ENCODE results near the gene SLC7A1.

Gene SLC7A1

DNA sequence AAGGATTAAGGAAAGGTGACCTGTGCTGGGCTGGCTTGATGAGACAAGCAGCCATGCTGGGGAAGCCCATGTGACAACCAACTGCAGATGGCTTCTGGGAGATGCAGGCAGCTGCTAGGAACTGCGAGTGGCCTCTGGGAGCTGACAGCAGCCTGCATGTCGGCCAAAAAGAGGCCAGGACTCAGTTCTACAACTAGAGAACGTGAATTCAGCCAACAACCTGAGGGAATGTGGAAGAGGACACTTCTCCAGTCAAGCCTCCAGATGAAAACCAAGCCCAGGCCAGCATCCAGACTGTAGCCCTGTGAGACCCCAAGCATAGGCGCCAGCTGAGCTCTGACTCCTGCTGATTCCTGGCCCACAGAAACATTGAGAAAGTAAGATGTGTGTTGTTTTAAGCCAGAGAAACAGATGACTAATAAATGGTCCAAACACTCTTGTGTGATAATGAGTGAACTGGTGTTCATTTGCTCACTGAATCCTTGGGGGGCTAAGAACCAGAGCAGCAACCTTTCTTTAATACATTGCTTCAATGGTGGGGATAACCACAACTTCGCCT lies 45.0 kb downstream of the SLC7A1 start:
- no peak for DNase-seq

GRCh38 chr13:29548722-29549121 lies 46.8 kb downstream of the SLC7A1 start:
- no peak for DNase-seq

DNA sequence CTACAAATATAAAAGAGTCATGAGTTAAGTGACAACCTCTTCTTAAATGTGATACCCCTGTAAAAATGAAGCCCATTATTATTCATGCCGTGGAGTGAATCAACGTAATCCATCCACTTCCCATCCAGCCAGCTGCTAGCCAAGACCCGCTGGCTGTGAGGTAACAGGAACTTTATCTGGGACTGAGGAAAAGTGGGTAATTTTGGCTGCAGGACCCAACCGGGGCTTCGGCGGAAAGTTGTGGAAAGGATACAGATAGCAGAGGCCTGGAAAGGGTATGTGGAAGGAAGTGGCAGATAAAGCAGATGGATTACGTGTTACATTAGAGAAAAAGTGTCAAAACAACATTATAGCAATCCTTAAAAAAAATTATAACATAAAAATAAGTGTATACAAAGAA lies 48.3 kb downstream of the SLC7A1 start:
- DNase-seq, result no peak

GRCh38 chr13:29546662-29547061 lies 48.8 kb downstream of the SLC7A1 start:
- no peak for DNase-seq

DNA sequence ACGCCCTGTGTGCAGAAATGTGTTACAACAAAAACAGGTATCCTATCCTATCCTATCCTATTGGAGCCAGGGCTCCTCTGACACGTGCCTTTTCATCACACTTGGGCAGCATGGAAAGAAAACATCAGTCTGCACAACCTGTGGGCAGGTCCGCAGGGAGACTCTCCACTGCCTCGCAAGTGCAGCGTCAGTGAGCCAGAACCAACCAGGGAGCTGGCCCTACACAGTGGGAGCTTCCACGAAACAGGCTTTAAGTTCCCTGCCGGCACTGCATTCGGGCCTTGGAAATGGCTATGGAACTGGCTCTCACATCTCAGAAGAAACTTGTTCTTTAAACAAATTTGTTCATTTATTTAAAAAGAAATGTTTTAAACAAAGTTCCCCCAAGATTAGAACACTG lies 49.5 kb downstream of the SLC7A1 start:
- DNase-seq, result no peak

DNA sequence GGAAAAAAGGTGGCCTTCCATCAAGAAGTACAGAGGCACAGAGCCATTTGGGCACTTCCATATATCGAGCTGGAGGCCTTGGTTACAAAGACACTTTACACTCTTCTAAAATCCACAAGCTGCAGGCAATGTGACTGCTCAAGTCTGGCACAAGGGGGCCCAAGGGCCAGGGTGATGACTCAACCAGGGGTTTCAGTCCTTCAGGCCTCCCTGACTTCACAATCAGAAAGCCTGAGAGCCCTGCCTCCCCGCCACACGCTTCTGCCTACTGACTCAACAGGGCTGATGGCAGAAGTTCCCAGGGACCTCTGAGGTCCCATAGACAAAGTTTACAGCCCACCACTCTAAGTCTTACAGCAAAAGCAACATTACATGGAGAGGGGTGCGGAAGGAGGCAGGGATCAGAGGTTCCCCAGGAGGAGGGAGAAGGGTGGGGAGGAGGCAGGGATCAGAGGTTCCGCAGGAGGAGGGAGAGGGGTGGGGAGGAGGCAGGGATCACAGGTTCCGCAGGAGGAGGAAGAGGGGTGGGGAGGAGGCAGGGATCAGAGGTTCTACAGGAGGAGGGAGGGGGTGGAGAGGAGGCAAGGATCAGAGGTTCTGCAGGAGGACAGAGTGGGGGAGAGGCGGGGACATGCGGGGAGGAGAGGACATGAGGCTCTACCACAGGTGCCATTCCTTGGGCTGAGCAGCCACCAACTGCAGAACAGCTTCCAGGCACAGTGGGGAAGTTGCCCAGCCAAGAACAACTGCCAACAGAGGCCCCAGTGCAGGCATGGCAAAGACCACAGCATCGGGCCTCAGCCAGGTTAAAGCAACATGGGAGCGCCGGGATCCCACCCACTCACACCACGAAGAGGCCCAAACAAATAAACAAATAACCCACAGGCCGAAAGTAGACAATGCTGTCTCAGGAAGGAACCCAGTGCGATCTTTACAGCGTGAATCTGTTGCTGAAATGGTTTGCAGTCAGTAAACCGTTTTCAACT lies 52.0 kb downstream of the SLC7A1 start:
- DNase-seq, result no peak

DNA sequence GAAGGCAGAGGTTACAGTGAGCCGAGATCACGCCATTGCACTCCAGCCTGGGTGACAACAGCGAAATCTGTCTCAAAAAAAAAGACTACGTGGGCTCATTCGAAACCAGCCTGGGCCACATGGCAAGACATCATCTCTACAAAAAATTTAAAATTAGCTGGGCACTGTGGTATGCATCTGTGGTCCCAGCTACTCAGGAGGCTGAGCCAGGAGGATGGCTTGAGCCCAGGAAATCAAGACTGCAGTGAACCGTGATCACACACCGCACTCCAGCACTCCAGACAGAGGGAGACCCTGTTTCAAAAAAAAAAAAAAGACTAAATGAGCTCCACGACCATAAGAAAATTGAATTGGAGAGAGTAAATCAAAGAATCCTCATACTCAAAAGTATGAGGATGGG lies 53.1 kb downstream of the SLC7A1 start:
- DNase-seq, result no peak

GRCh38 chr13:29541400-29541799 lies 54.1 kb downstream of the SLC7A1 start:
- no peak for DNase-seq

GRCh38 chr13:29540799-29541198 lies 54.7 kb downstream of the SLC7A1 start:
- DNase-seq, result no peak

DNA sequence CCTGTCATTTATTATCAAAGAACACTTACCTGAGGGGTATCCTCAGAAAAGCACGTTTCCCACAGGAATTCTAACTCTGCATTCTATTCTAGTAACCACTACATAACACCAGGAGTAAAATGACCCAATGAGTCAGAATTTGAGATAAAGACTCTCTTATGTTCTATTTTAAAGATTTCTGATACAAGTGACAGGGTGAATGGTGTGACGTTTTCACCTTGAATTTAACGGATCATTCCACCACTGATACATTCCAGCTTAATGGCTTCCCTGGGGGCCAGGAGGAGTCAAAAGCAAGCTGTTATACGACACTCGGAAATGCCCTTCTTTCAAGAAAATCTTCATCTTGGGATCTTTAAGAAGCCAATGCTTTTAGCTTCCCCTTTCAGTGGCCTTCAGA lies 55.2 kb downstream of the SLC7A1 start:
- no peak for DNase-seq

GRCh38 chr13:29539856-29540255 lies 55.6 kb downstream of the SLC7A1 start:
- no peak for DNase-seq

DNA sequence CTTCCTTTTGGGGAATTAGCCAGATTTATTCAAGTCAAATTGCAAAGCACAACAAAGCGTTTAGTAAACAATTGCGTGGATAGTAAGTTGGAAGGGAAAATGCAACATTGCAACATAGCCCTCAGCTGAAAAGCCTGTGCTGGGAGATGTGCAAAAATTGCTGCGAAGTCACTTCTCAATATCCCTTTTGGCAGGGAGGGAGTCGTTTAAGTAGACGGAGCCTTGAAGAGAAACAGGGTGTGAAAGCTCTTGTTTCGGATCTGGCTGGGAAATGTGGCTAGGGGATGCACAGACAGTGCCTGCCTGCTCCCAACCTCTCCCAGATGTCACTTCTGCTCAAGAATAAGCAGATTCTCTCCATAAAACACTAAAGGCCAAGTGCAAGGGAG lies 56.8 kb downstream of the SLC7A1 start:
- DNase-seq, result no peak

GRCh38 chr13:29537736-29538651 lies 57.5 kb downstream of the SLC7A1 start:
- DNase-seq, result no peak

DNA sequence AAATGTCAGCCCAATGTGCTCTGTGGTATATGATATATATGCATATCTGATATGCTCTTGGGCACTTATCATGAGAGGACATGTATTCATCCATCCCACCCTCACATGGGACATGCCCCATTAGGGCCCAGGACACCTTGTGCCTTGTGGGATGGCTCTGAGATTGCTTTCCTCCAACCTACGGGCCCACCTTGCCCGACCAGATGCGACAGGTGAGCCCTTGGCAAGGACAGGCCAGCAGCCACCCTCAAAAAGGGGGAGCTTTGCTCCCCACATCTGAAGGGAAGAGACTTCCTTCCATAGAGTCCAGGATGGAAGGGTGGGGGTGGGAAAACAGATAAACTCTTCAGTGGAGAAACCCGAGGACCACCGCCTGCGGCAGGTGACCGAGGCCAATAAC lies 58.6 kb downstream of the SLC7A1 start:
- DNase-seq, result no peak

DNA sequence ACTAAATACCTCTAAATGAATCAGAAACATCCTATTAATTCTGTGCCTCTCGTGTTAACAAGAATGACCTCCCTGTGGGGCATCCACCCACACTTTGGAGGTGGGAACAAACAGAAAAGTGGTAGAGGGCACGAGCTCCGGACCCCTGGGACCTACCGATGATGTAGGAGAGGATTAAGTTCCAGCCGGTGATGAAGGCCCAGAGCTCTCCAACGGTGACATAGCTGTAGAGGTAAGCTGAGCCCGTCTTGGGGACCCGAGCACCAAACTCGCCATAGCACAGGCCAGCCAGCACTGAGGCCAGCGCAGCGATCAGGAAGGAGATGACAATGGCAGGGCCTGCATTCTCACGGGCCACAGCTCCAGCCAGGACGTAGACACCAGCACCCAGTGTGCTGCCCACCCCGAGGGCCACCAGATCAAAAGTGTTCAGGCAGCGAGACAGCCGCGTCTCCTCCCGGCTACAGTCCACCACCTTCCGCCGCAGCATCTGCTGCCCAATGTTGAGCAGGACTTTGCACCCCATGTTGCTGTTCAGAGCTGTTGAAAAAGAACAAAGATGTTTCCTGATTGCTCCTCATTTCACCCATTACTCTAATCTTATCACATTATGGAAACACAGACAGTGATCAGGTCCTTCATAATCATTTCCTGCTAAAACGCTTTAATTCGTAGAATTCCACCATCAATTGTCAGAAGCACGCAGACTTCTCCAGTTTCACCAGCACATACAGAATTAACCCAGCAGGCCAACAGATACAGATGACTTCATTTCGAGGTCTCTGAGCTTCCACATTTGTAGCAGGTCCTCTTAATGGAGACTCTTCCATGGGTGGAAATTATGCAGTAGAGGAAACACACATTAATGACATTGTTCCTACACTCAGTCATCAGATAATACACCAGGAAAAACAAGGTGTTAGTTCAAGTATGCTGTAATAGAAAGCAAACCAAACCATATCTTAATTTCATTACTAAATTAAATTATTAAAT lies 59.5 kb downstream of the SLC7A1 start:
- DNase-seq, result no peak

DNA sequence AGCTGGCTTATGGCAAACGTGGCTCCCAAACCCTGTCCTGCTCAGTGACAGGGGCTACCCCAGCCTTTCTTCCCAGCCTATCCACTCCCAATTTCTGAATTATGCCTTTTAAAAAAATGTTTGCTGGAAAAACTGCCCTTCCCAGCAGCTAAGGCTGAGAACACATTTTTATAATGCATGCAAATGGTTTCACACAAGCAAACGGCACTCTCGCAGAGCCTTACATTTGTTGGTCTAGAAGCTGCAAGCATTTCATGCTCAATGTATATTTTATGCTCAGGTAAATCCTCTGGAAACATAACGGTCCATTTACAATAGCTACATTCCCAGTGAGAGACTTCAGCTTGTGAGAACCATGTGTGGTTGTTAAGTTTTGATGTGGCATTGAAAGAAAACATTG lies 61.4 kb downstream of the SLC7A1 start:
- DNase-seq, result no peak

- no peak for DNase-seq
Measured at GRCh38 chr13:29532821-29533220, 62.7 kb downstream of the SLC7A1 start.

DNA sequence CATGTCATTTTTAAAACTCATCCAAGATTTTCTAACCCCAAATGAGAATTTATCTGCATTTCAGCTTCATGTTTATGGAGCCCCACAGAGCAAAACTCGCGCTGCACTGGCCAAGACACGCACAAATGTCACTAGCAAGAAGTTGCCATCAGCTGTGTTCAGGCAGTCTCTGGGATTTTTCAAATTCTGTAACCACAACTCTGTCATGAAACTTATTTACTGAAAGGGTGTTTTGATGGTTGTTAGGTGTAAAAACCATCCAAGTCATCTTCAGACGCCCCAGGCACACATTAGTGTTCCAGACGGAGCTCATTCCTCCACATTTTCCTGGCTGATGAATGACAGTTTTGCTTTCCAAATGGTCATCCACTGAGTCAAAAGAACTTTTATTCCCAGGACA lies 63.4 kb downstream of the SLC7A1 start:
- no peak for DNase-seq

GRCh38 chr13:29530901-29531300 lies 64.6 kb downstream of the SLC7A1 start:
- no peak for DNase-seq

GRCh38 chr13:29529754-29530153 lies 65.7 kb downstream of the SLC7A1 start:
- DNase-seq, result no peak

- no peak for DNase-seq
Measured at GRCh38 chr13:29527916-29528315, 67.6 kb downstream of the SLC7A1 start.

GRCh38 chr13:29527511-29527910 lies 68.0 kb downstream of the SLC7A1 start:
- DNase-seq, result no peak

Measured in NCI-H1436 treated with DMSO at 0.1 percent for 48 hours (cell line).